ENCODE results near the gene ADAMTS2.

The ADAMTS2 gene

DNA sequence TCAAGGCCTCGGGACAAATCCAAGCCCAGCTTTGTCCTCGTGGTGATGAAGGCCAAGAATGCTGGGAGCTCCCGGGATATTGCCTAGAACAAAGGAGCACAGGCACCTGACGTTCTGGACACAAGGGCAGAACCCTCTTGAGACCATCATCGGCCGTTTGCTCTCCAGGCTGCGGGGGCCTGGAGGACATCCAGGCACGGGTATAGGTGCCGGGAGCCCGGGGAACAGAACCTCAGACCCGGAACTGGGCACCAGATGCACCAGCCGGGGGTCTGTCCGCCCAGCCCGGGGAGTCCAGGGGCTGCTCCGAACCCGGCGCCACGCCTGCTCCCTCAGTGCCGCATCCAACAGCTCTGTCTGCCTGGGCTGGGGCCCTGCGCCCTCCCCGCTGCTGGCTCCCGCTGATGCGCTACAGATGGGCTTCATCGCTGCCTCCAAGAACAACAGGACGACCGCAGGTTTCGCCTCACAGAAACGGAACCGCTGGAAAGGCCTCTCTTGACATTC, 88.0 kb downstream of the ADAMTS2 start:
- Histone ChIP-seq H3K4me3 (ENCODE audit: low read length) (no peak overlapping the region), H3K36me3 (ENCODE audit: control insufficient read depth, insufficient read depth, low read length) (no peaks in the 10 kb centered on the region), H3K9ac (ENCODE audit: low read length) (no peak overlapping the region), H3K9me3 (ENCODE audit: control insufficient read depth, low read length) (no peaks in the 10 kb centered on the region), H3K4me1 (ENCODE audit: control insufficient read depth, insufficient read depth, low read length) (peaks cover 4% of the 10 kb centered on the region), H3K27me3 (ENCODE audit: control insufficient read depth, insufficient read depth, low read length) (no peaks in the 10 kb centered on the region)

DNA sequence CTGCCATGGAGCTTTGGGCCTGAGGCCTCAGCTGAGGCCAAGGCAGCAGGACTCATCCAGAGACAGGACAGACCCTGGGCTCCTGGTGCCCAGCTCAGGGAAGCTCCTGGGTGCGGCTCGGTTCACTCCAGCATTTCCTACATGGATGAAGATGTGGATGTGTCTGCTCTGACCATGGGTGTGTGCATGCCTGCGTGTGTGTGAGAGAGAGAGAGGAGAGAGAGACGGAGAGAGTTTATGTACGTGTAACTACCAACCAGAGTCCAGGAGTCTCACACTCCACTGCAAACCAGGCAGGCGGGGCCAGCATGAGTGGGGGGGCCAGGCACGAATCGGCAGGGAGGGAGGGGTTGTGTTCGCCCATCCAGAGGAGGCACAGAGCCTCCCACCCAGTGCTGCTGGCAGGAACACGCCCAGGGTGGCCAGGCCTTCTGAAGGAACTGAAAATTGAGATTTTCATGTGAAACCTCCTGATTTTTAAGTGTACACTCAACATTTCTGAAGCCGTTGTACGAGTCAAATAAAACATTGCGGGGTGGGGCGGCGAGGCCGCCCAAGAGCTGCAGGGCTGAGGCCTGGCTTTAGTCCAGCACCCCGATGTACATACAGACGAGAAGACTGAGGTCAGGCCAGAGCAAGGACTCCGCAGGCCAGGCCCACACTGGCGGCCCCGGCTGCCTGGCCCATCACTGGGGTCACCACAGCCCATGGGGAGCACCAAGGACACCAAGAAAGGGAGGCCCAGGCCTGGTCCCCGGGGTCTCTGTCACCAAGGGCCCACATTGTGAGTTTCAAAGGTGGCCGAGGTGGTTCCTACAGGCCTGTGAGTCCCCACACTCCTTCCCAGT, 88.7 kb downstream of the ADAMTS2 start:
- H3K36me3 ChIP-seq (ENCODE audit: control insufficient read depth, insufficient read depth, low read length) = no peaks in the 10 kb centered on the region
- no peak overlapping the region for H3K4me3 ChIP-seq (ENCODE audit: low read length)
- H3K4me1 ChIP-seq (ENCODE audit: control insufficient read depth, insufficient read depth, low read length) = peaks cover 4% of the 10 kb centered on the region
- H3K9ac ChIP-seq (ENCODE audit: low read length) = no peak overlapping the region
- no peaks in the 10 kb centered on the region for H3K9me3 ChIP-seq (ENCODE audit: control insufficient read depth, low read length)
- H3K27me3 ChIP-seq (ENCODE audit: control insufficient read depth, insufficient read depth, low read length) = no peaks in the 10 kb centered on the region

DNA sequence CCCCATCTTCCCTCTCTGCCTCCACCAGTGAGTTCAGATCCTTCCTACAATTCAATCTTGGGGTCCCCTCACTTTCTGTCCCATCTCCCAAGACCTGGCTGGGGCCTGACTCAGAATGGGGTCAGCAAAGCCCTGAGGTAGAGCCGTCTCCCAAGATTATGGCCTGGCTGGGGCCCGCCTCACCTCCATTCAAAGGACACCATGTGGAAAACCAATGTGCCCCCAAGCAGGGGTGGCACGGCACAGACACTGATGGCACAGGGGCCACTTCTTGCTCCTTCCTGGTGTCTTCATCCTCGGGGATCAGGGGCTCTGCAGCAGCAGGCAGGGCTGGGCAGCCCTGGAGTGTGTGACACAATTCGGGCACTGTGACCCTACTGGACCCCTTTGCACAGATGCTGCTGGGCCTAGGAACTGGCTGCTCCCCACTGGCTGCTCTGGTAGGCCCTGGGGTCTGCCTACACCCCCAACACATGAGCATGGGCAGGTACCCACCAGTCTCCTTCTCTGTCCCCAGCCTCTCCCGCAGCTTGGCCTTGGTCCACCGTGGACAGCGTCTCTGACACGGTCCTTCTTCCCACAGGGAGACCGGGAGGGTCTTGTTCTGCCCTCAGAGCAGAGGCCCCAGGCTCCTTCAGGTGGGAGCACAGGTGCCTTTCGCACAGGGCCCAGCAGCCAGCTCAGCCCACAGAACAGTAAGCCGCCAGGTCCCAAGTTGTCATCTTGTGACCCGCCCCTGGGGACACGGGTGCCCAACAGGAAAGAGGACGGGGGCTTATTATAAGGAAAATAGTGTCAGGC, 89.5 kb downstream of the ADAMTS2 start:
- Histone ChIP-seq H3K4me3 (ENCODE audit: low read length) (no peak overlapping the region), H3K9me3 (ENCODE audit: control insufficient read depth, low read length) (no peaks in the 10 kb centered on the region), H3K27me3 (ENCODE audit: control insufficient read depth, insufficient read depth, low read length) (no peaks in the 10 kb centered on the region), H3K4me1 (ENCODE audit: control insufficient read depth, insufficient read depth, low read length) (peaks cover 4% of the 10 kb centered on the region), H3K9ac (ENCODE audit: low read length) (no peak overlapping the region), H3K36me3 (ENCODE audit: control insufficient read depth, insufficient read depth, low read length) (no peaks in the 10 kb centered on the region)

DNA sequence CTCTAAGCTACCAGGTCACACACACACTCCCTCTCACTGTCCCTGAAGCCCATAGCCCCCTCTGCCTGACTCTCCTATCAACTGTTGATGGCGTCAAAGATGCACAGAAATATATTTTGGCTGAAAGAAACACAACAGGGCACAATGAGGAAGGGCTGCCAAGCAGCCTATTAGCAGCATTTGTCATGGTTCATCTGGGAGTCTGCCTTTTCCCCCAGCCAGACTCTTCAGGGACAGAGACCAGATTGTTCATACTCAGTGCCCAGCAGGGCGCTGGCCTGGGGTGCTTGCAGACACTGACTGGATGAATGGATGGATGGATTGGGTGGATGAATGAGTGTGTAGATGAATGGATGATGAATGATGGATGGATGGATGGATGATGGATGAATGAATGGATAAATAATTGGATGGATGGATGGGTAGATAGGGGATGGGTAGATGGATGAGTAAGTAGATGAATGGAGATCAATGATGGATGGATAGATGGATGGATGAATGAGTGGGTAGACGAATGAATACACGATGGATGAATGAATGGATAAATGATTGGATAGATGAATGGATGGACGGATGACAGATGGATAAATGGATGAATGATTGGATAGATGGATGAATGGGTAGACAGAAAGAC, 90.5 kb downstream of the ADAMTS2 start:
- H3K4me1 ChIP-seq (ENCODE audit: control insufficient read depth, insufficient read depth, low read length) = peaks cover 4% of the 10 kb centered on the region
- no peak overlapping the region for H3K4me3 ChIP-seq (ENCODE audit: low read length)
- no peaks in the 10 kb centered on the region for H3K9me3 ChIP-seq (ENCODE audit: control insufficient read depth, low read length)
- H3K9ac ChIP-seq (ENCODE audit: low read length) = no peak overlapping the region
- H3K27me3 ChIP-seq (ENCODE audit: control insufficient read depth, insufficient read depth, low read length) = no peaks in the 10 kb centered on the region
- H3K36me3 ChIP-seq (ENCODE audit: control insufficient read depth, insufficient read depth, low read length) = no peaks in the 10 kb centered on the region

DNA sequence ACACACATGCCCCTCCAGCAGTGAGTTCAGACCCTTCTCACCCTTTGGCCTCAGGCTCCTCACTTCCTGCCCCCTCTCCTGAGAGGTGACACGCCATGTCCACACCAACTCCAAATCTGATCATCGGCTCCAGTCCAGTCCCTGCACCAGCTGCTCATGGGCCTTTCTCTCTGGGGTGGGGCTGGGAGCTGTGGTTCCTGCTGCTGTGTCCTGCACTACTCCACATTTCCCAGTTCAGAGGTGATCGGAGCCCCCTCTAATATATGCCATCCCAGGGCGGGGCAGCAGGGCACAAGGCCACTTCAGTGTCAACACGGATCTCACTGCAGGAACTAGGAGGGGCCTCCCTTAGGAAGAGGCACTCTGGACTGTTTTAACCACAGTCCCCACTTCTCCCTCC, 91.5 kb downstream of the ADAMTS2 start:
- no peaks in the 10 kb centered on the region for H3K4me1 ChIP-seq (ENCODE audit: control insufficient read depth, insufficient read depth, low read length)
- no peaks in the 10 kb centered on the region for H3K9me3 ChIP-seq (ENCODE audit: control insufficient read depth, low read length)
- no peak overlapping the region for H3K4me3 ChIP-seq (ENCODE audit: low read length)
- no peaks in the 10 kb centered on the region for H3K27me3 ChIP-seq (ENCODE audit: control insufficient read depth, insufficient read depth, low read length)
- no peaks in the 10 kb centered on the region for H3K36me3 ChIP-seq (ENCODE audit: control insufficient read depth, insufficient read depth, low read length)
- H3K9ac ChIP-seq (ENCODE audit: low read length) = no peak overlapping the region

DNA sequence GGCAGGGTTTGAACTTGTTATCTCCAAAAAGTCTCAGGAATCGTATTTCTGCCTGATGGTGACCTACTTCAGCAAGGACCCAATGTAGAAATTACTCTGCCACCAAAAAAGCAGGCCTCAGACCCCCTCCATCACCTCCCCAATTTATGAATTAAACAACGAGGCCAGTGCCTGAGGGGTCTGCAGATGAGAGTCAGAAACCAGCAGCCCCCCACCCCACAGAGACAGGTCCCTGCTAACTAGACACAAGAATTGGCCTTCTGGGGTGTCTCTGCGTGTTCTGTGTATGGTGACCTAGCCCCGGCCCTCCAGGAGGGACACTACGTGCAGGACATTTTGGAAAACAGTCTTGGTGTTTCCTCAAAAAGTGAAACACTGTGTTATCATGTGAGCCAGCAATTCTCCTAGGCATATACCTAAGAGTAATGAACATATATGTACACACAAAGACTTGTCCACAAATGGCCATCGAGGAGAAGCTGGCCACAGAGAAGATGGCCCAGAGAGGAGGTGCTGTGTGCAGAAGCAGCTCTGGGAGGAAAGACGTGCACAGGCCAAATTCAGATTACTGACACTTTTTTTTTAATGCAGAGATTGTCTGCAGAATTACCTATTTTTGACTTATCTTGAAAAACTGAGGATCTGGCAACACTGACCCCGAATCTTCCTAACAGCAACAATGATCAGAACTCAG, 93.8 kb downstream of the ADAMTS2 start:
- H3K9me3 ChIP-seq (ENCODE audit: control insufficient read depth, low read length) = no peaks in the 10 kb centered on the region
- no peaks in the 10 kb centered on the region for H3K36me3 ChIP-seq (ENCODE audit: control insufficient read depth, insufficient read depth, low read length)
- H3K27me3 ChIP-seq (ENCODE audit: control insufficient read depth, insufficient read depth, low read length) = no peaks in the 10 kb centered on the region
- H3K4me1 ChIP-seq (ENCODE audit: control insufficient read depth, insufficient read depth, low read length) = no peaks in the 10 kb centered on the region
- H3K4me3 ChIP-seq (ENCODE audit: low read length) = no peak overlapping the region
- no peak overlapping the region for H3K9ac ChIP-seq (ENCODE audit: low read length)

DNA sequence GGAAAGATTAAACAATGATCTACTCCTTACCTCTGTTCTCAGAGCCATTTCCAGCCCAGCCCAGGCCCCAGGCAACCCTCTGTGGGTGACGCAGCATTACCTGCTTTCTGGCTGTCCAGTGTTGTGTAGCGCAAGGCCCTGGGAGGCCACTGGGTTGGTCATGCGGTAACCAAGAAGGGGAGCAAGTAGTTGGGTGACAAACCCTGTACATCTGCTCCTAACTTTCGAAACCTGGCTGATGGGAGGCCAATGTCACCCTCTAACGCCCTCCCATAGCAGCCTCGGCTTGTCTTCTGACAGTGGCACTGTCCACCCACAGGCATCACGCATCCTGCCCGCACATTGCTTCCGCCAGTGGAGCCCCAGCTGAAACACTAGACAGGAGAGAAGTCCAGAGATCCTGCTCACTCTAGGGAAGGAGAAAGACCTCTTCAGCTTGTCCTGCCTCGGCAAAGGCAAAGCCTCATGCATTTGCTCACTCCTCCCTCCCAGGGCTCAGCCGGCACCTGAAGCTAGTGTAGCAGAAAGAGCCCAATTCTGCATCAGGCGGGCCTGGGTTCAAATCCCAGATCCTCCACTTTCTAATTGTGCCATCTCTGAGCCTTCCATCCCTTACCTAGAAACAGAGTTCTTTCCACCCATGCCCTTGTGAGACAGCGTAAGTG, 94.6 kb downstream of the ADAMTS2 start:
- H3K9me3 ChIP-seq (ENCODE audit: control insufficient read depth, low read length) = no peaks in the 10 kb centered on the region
- no peak overlapping the region for H3K4me3 ChIP-seq (ENCODE audit: low read length)
- no peak overlapping the region for H3K9ac ChIP-seq (ENCODE audit: low read length)
- no peaks in the 10 kb centered on the region for H3K36me3 ChIP-seq (ENCODE audit: control insufficient read depth, insufficient read depth, low read length)
- H3K27me3 ChIP-seq (ENCODE audit: control insufficient read depth, insufficient read depth, low read length) = no peaks in the 10 kb centered on the region
- no peaks in the 10 kb centered on the region for H3K4me1 ChIP-seq (ENCODE audit: control insufficient read depth, insufficient read depth, low read length)

DNA sequence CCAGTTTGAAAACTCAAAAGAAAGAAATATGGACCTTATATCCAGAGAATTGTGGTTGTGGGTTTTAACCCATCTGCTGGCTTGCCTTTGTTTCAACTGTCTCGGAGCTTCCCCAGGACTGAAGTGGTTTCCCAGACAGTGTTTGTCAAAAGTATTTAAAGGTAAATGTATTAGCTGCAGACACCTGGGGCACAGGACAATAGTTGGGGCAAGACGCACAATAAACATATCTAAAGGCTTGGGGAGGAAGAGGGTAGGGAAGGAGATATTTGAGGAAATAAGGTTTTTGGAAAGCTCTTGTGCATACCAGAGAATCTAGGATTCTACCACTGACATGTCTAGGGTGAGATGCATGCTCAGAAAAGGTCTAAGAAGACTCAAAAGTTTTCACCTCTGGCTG, 99.0 kb downstream of the ADAMTS2 start:
- Histone ChIP-seq H3K27me3 (ENCODE audit: control insufficient read depth, insufficient read depth, low read length) (no peaks in the 10 kb centered on the region), H3K4me3 (ENCODE audit: low read length) (no peak overlapping the region), H3K4me1 (ENCODE audit: control insufficient read depth, insufficient read depth, low read length) (no peaks in the 10 kb centered on the region), H3K9me3 (ENCODE audit: control insufficient read depth, low read length) (no peaks in the 10 kb centered on the region), H3K9ac (ENCODE audit: low read length) (no peak overlapping the region), H3K36me3 (ENCODE audit: control insufficient read depth, insufficient read depth, low read length) (no peaks in the 10 kb centered on the region)

DNA sequence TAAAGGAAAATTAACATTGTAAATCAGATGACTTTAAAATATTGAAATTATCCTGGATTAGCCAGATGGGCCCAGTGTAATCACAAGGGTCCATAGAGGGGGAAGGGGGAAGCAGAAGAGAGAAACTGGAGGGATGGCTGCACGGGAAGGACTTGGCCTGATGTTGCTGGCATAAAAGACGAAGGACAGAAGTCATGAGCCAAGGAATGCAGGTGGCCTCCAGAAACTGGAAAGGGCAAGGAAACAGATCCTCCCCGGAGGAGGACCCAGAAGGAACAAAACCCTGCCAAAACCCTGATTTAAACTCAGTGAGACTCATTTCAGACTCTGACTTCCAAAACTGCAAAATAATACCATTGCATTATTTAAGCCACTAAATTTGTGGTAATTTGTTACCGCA, 100.2 kb downstream of the ADAMTS2 start:
- no peaks in the 10 kb centered on the region for H3K4me1 ChIP-seq (ENCODE audit: control insufficient read depth, insufficient read depth, low read length)
- no peaks in the 10 kb centered on the region for H3K9me3 ChIP-seq (ENCODE audit: control insufficient read depth, low read length)
- no peaks in the 10 kb centered on the region for H3K27me3 ChIP-seq (ENCODE audit: control insufficient read depth, insufficient read depth, low read length)
- H3K9ac ChIP-seq (ENCODE audit: low read length) = no peak overlapping the region
- no peaks in the 10 kb centered on the region for H3K36me3 ChIP-seq (ENCODE audit: control insufficient read depth, insufficient read depth, low read length)
- no peak overlapping the region for H3K4me3 ChIP-seq (ENCODE audit: low read length)

DNA sequence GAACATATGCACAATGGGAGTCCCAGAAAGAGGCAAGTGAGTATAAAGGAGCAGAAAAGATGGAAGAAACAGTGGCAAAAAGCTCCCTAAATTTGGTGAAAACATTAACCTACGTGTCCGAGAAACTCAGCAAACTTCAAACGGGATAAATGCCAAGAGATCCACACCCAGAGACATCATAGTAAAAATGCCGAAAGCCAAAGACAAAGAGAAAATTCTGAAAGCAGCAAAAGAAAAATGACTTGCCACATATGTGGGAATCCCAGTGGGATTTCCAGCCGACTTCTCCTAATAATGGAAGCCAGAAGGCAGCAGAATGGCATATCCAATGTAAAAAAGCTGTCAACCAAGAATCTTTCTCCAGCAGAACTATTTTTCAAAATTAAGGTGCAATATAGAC, 101.2 kb downstream of the ADAMTS2 start:
- no peak overlapping the region for H3K9ac ChIP-seq (ENCODE audit: low read length)
- H3K4me3 ChIP-seq (ENCODE audit: low read length) = no peak overlapping the region
- no peaks in the 10 kb centered on the region for H3K4me1 ChIP-seq (ENCODE audit: control insufficient read depth, insufficient read depth, low read length)
- H3K27me3 ChIP-seq (ENCODE audit: control insufficient read depth, insufficient read depth, low read length) = no peaks in the 10 kb centered on the region
- no peaks in the 10 kb centered on the region for H3K9me3 ChIP-seq (ENCODE audit: control insufficient read depth, low read length)
- no peaks in the 10 kb centered on the region for H3K36me3 ChIP-seq (ENCODE audit: control insufficient read depth, insufficient read depth, low read length)

DNA sequence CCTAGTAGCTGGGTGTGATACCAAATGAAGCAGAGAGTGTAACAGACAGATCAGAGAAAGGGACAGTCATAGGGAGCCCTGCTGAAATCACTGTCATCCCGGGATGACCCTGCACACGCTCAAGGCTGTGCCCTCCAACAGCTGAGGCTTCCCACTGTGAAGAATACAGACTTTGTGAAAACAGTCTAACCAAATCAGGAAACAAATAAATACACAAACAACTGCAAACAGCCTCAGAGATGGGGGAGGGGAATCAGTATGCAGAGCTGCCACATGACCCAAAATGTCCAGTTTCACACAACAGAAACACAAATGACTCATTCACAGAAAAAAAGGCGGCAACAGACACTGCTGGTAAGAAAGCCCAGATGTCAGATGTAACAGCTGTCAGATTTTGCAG, 101.9 kb downstream of the ADAMTS2 start:
- Histone ChIP-seq H3K9ac (ENCODE audit: low read length) (no peak overlapping the region), H3K36me3 (ENCODE audit: control insufficient read depth, insufficient read depth, low read length) (no peaks in the 10 kb centered on the region), H3K4me1 (ENCODE audit: control insufficient read depth, insufficient read depth, low read length) (no peaks in the 10 kb centered on the region), H3K9me3 (ENCODE audit: control insufficient read depth, low read length) (no peaks in the 10 kb centered on the region), H3K4me3 (ENCODE audit: low read length) (no peak overlapping the region), H3K27me3 (ENCODE audit: control insufficient read depth, insufficient read depth, low read length) (no peaks in the 10 kb centered on the region)
